KMS-11 (cell line): ENCODE data around the gene C6orf52.

Source experiments
- H2AFZ ChIP-seq: fragments of 200-600 bp; sonication (generic); 2 replicates; pipeline ENCODE4 v1.6.1; 2016; ENCODE audit warnings: antibody characterized with exemption, mixed run types, low read depth
- H3K27ac ChIP-seq: fragments of 200-600 bp; sonication (generic); 2 replicates; pipeline ENCODE4 v1.6.1; 2016; ENCODE audit warnings: mild to moderate bottlenecking, mixed run types
- H3K27me3 ChIP-seq: fragments of 200-600 bp; sonication (generic); 2 replicates; pipeline ENCODE4 v1.6.1; 2017; ENCODE audit warnings: mild to moderate bottlenecking, low read depth, mixed run types, moderate library complexity; ENCODE audit not compliant: insufficient read depth
- H3K36me3 ChIP-seq: fragments of 200-600 bp; sonication (generic); 2 replicates; pipeline ENCODE4 v1.6.1; 2017; ENCODE audit warnings: mild to moderate bottlenecking, mixed run types; ENCODE audit not compliant: insufficient read depth
- H3K4me1 ChIP-seq: fragments of 200-600 bp; sonication (generic); 2 replicates; pipeline ENCODE4 v1.6.1; 2016; ENCODE audit warnings: mild to moderate bottlenecking, low read depth, mixed run types; ENCODE audit not compliant: poor library complexity, severe bottlenecking
- H3K4me2 ChIP-seq: fragments of 200-600 bp; sonication (generic); 2 replicates; pipeline ENCODE4 v1.7.0; 2016; ENCODE audit warnings: mild to moderate bottlenecking, mixed run types
- H3K4me3 ChIP-seq: fragments of 200-600 bp; sonication (generic); IDR thresholded peaks from 2 replicates; pipeline ENCODE4 v1.6.1; 2017; ENCODE audit warnings: low read depth, low read length, mixed read lengths; ENCODE audit not compliant: insufficient read depth
- H3K79me2 ChIP-seq: fragments of 200-600 bp; sonication (generic); 2 replicates; pipeline ENCODE4 v1.6.1; 2016; ENCODE audit warnings: low read depth, mixed run types; ENCODE audit not compliant: insufficient read depth
- H3K9ac ChIP-seq: fragments of 200-600 bp; sonication (generic); 2 replicates; pipeline ENCODE4 v1.6.1; 2016; ENCODE audit warnings: mild to moderate bottlenecking, mixed run types
- H4K20me1 ChIP-seq: fragments of 200-600 bp; sonication (generic); 2 replicates; pipeline ENCODE4 v1.6.1; 2016; ENCODE audit warnings: mild to moderate bottlenecking, mixed run types; ENCODE audit not compliant: insufficient read depth
- CTCF ChIP-seq: fragments of 200-600 bp; sonication (generic); conservative IDR thresholded peaks from 2 replicates; pipeline ENCODE4 v1.6.1; 2017; ENCODE audit warnings: low read depth, mild to moderate bottlenecking, antibody characterized with exemption, low read length, moderate library complexity, mixed read lengths

C6orf52 gene

GRCh38 chr6:10658910-10659698, 35.3 kb downstream of the C6orf52 start:
- H3K9ac ChIP-seq, result no peak overlapping the region
- H3K4me3 ChIP-seq, result no peak overlapping the region
- no peaks in the 10 kb centered on the region for H3K4me1 ChIP-seq
- H3K4me2 ChIP-seq, result no peak overlapping the region
- no peaks in the 10 kb centered on the region for H3K27me3 ChIP-seq
- H3K36me3 ChIP-seq, result no peaks in the 10 kb centered on the region
- no peaks in the 10 kb centered on the region for H4K20me1 ChIP-seq
- no peaks in the 10 kb centered on the region for H3K79me2 ChIP-seq
- no peak overlapping the region for H3K27ac ChIP-seq
- no peak overlapping the region for H2AFZ ChIP-seq
- no peak for TF ChIP-seq CTCF

GRCh38 chr6:10655508-10656055, 38.8 kb downstream of the C6orf52 start:
- no peak overlapping the region for H2AFZ ChIP-seq

GRCh38 chr6:10644225-10644624, 50.2 kb downstream of the C6orf52 start:
- Histone ChIP-seq H3K27me3 (no peaks in the 10 kb centered on the region), H3K4me2 (no peak overlapping the region), H4K20me1 (no peaks in the 10 kb centered on the region), H3K36me3 (no peaks in the 10 kb centered on the region), H3K27ac (no peak overlapping the region), H3K4me1 (no peaks in the 10 kb centered on the region), H2AFZ (no peak overlapping the region), H3K9ac (no peak overlapping the region), H3K79me2 (no peaks in the 10 kb centered on the region), H3K4me3 (no peak overlapping the region)
- no peak for TF ChIP-seq CTCF

More at GRCh38 chr6:10655508-10656055, 38.8 kb downstream of the C6orf52 start:
- no peaks in the 10 kb centered on the region for H3K36me3 ChIP-seq
- H3K27ac ChIP-seq, result no peak overlapping the region
- no peak overlapping the region for H3K4me3 ChIP-seq
- no peaks in the 10 kb centered on the region for H3K79me2 ChIP-seq
- H3K27me3 ChIP-seq, result no peaks in the 10 kb centered on the region
- H3K4me1 ChIP-seq, result no peaks in the 10 kb centered on the region
- H3K9ac ChIP-seq, result no peak overlapping the region
- TF ChIP-seq CTCF, result no peak
- H3K4me2 ChIP-seq, result no peak overlapping the region
- H4K20me1 ChIP-seq, result no peaks in the 10 kb centered on the region

DNA sequence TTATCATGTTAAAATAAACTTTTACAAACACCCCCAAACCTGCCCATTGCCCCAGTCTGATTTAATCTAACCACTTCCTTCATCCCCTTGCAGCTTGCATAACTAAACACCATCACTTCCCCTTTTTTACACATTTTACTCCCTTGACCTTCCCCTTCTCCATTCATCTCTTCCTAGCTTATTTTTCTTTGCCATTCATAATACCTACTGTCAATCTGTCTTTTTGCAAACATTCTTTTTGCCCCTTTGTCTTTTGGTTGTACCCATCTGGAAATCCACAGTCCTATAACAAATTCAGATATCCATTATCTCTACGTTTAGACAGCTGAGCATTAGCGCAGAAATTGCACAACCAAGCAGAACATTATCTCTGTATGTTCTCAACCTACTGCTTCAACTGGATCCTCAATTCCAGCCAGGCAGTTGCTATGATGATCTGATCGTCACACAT, 51.2 kb downstream of the C6orf52 start:
- Histone ChIP-seq H3K4me2 (no peak overlapping the region), H3K9ac (no peak overlapping the region), H3K4me1 (no peaks in the 10 kb centered on the region), H3K27ac (no peak overlapping the region), H3K27me3 (no peaks in the 10 kb centered on the region), H3K79me2 (no peaks in the 10 kb centered on the region), H3K36me3 (no peaks in the 10 kb centered on the region), H2AFZ (no peak overlapping the region), H3K4me3 (no peak overlapping the region), H4K20me1 (no peaks in the 10 kb centered on the region)
- no peak for TF ChIP-seq CTCF
